Endothelial cell (in vitro differentiated cells): ENCODE measurements around the gene DRAP1. TPM values are rescaled to one million over a fixed set of nuclear protein-coding genes. Genes with fewer than 3 reads are reported as not detected.

Experiments used
- DNase-seq: peaks from one replicate; pipeline ENCODE4 v3.0.0; 2021; ENCODE audit warnings: low spot score
- H3K27ac Mint-ChIP-seq: one replicate; pipeline ENCODE4 v1.8.0; 2021; ENCODE audit warnings: mixed read lengths, inconsistent platforms; ENCODE audit not compliant: unreplicated experiment
- H3K27me3 Mint-ChIP-seq: one replicate; pipeline ENCODE4 v1.8.0; 2021; ENCODE audit warnings: mild to moderate bottlenecking, moderate library complexity, mixed read lengths, inconsistent platforms; ENCODE audit not compliant: unreplicated experiment
- H3K36me3 Mint-ChIP-seq: one replicate; pipeline ENCODE4 v1.8.0; 2021; ENCODE audit warnings: mild to moderate bottlenecking, low read depth, mixed read lengths, inconsistent platforms; ENCODE audit not compliant: unreplicated experiment
- H3K4me1 Mint-ChIP-seq: one replicate; pipeline ENCODE4 v1.8.0; 2021; ENCODE audit warnings: mild to moderate bottlenecking, mixed read lengths, inconsistent platforms; ENCODE audit not compliant: unreplicated experiment
- H3K4me3 Mint-ChIP-seq: one replicate; pipeline ENCODE4 v1.8.0; 2021; ENCODE audit warnings: mild to moderate bottlenecking, mixed read lengths, inconsistent platforms; ENCODE audit not compliant: unreplicated experiment
- H3K9me3 Mint-ChIP-seq: one replicate; pipeline ENCODE4 v1.8.0; 2021; ENCODE audit warnings: mixed read lengths, inconsistent platforms; ENCODE audit not compliant: unreplicated experiment
- CTCF ChIP-seq: fragments of 200-600 bp; sonication (generic); IDR thresholded peaks from one replicate; pipeline ENCODE4 v1.5.0; 2021; ENCODE audit warnings: antibody characterized with exemption; ENCODE audit not compliant: unreplicated experiment
- total RNA-seq: library from RNA; stranded (reverse); fragmentation: NEBNext Ultra II Directional; extraction: Animal tissue kit (Norgen Biotek cat#: 25700); gene quantifications from one replicate; pipeline ENCODE4 v1.2.1, GENCODE V29; 2021; ENCODE audit not compliant: unreplicated experiment

The DRAP1 gene
- total RNA-seq, 1 donor from 2014 or later, result 79.6 TPM

GRCh38 chr11:65944767-65945166, 25.5 kb downstream of the DRAP1 start:
- no peak overlapping the region for H3K4me3 Mint-ChIP-seq
- H3K27me3 Mint-ChIP-seq, result peaks cover 8% of the 10 kb centered on the region
- no peaks in the 10 kb centered on the region for H3K9me3 Mint-ChIP-seq
- H3K27ac Mint-ChIP-seq, result no peak overlapping the region
- no peak for DNase-seq
- no peaks in the 10 kb centered on the region for H3K4me1 Mint-ChIP-seq
- H3K36me3 Mint-ChIP-seq, result no peaks in the 10 kb centered on the region
- TF ChIP-seq CTCF, result no peak

GRCh38 chr11:65945430-65945911, 26.2 kb downstream of the DRAP1 start, which contains the start of gene TSGA10IP:
TSGA10IP (plus strand) TSS chr11:65945480; CDS start chr11:65945676, 196 bp downstream.
- peaks cover 5% of the 10 kb centered on the region for H3K27me3 Mint-ChIP-seq
- H3K36me3 Mint-ChIP-seq, result no peaks in the 10 kb centered on the region
- peak within 1 kb of the TSS; percentile 54 for H3K27ac Mint-ChIP-seq
- H3K4me3 Mint-ChIP-seq, result no peak within 1 kb of the TSS
- no peak for TF ChIP-seq CTCF
- DNase-seq, result no peak
- H3K9me3 Mint-ChIP-seq, result no peaks in the 10 kb centered on the region
- H3K4me1 Mint-ChIP-seq, result no peaks in the 10 kb centered on the region

- no peak for TF ChIP-seq CTCF
- Mint-ChIP-seq H3K4me1 (no peaks in the 10 kb centered on the region), H3K36me3 (no peaks in the 10 kb centered on the region), H3K9me3 (no peaks in the 10 kb centered on the region), H3K27ac (no peak overlapping the region), H3K4me3 (no peak overlapping the region), H3K27me3 (peaks cover 3% of the 10 kb centered on the region)
- no peak for DNase-seq
Measured at GRCh38 chr11:65945941-65946558, 26.8 kb downstream of the DRAP1 start.

- peaks cover 3% of the 10 kb centered on the region for H3K27me3 Mint-ChIP-seq
- no peak for TF ChIP-seq CTCF
- H3K27ac Mint-ChIP-seq, result no peak overlapping the region
- H3K4me1 Mint-ChIP-seq, result no peaks in the 10 kb centered on the region
- H3K4me3 Mint-ChIP-seq, result no peak overlapping the region
- H3K36me3 Mint-ChIP-seq, result no peaks in the 10 kb centered on the region
- no peak for DNase-seq
- H3K9me3 Mint-ChIP-seq, result no peaks in the 10 kb centered on the region
Measured at GRCh38 chr11:65946655-65947054, 27.4 kb downstream of the DRAP1 start.

- H3K27me3 Mint-ChIP-seq, result peaks cover 1% of the 10 kb centered on the region
- no peaks in the 10 kb centered on the region for H3K36me3 Mint-ChIP-seq
- H3K4me1 Mint-ChIP-seq, result no peaks in the 10 kb centered on the region
- DNase-seq, result no peak
- no peak for TF ChIP-seq CTCF
- no peak overlapping the region for H3K27ac Mint-ChIP-seq
- no peaks in the 10 kb centered on the region for H3K9me3 Mint-ChIP-seq
- no peak overlapping the region for H3K4me3 Mint-ChIP-seq
Measured at GRCh38 chr11:65947133-65947532, 27.9 kb downstream of the DRAP1 start.
